HL-60/S4 treated with retinoic acid at 250 ng/mL for 4 days and 3 days (cell line): ENCODE measurements around the gene MAMSTR.
"Not testable (repeated sequence)": the region's sequence is repeated elsewhere in the genome, so short reads cannot be mapped to it uniquely, and the experiment has no call there.

Experiments used
- in situ Hi-C: fragments of 300-500 bp; cut with MboI; formaldehyde crosslinking; loops from 2 replicates; pipeline ENCODE4 v1.7.0; 2022; ENCODE audit warnings: low sequenced_read_pairs

The MAMSTR gene

DNA sequence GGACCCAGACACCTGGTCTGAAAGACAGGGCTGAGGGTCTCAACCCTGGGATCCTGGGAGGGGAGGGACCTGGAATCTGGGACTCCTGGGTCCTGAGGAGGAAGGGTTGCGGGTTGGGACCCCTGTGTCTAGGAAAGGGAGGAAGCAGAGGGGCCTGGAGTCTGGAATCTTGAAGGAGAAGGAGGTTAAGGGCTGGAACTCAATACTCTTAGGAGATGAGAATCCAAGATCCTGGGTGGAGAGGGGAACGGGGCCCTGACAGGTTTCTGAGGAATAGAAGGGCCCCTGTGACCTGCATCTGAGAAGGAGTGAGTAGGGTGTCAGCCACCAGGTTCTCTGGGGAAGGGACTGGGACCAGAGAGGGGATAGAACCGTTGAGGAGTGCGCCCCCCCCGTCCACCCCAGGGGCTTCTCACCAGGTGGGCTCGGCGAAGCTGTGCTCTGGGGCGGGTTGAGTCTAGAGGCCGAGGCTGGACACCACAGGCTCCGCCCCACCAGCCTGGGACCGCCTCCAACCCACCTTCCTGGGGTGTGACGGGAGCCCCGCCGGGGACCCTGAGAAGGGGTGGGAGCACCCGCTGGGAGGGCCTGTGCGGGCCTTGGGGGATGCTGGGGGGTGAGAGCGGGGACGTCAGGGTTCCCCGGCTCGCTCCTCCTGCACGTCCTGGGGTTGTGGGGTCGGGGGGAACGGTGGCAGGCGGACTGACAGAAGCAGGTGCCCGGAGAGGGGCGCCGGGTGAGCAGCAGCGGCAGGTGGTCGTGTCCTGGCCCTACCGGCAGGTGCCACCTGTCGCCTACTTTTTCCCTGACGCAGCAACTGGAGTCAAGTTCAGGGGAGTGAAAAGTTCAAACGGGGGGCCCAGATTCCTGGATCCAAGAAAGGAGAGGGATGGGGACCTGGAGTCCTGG is at the start of gene MAMSTR:
Gene MAMSTR (minus strand): TSS at position 463 of the 909 bp plus-strand sequence. CDS start 694 bp downstream, outside the sequence.
- in situ Hi-C loops = no loop called here

DNA sequence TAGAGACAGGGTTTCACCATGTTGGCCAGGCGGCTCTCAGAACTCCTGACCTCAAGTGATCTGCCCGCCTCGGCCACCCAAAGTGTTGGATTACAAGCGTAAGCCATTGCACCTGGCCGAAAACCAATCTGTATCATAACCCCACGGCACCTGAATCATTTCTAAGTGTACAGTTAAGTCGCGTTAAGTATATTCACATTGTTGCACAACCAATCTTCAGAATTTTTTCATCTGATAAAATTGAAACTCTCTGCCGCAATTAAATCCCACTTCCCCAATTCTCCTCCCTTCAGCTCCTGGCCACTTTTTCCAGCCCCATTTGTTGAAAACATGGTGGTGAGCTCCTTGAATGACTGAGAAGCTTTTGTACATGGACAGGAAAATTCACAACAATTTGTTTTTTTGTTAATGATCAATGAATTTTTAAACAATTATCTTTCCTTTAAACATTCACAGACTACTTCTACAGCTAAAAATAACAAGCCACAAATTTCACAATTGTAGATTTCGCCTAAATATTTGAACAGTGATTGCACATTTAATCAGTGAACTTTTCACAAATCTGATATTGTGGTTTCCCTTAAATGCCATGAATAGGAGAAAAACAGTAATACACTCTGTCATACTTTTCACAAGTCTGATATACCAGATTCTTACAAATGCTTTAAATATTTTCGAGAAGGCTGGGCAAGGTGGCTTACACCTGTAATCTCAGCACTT is 49.6 kb upstream of the MAMSTR start:
- in situ Hi-C loops = no loop called here

DNA sequence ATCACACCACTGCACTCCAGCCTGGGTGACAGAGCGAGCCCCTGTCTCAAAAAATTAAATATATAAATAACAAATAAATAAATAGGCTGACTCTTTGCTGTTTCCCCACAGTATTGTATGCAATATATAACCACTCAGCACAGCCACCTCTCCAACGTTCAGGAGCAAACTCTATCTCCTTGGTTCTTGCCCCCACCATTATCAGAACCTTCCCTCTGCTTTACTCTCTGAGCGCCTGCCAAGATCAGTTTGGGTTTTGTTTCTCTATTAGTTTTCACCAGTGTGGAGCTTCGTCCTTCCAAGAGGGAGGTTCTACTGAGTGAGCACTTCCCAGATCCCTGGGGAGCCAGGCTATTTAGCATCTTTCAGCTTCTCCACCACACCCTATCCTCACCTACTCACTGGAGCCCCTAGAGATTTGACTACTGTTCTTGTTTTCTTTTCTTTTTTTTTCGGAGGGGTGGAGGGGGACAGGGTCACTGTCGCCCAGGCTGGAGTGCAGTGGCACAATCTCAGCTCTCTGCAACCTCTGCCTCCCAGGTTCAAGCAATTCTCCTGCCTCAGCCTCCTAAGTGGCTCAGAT is 48.7 kb upstream of the MAMSTR start:
- in situ Hi-C loops = not testable (repeated sequence)

DNA sequence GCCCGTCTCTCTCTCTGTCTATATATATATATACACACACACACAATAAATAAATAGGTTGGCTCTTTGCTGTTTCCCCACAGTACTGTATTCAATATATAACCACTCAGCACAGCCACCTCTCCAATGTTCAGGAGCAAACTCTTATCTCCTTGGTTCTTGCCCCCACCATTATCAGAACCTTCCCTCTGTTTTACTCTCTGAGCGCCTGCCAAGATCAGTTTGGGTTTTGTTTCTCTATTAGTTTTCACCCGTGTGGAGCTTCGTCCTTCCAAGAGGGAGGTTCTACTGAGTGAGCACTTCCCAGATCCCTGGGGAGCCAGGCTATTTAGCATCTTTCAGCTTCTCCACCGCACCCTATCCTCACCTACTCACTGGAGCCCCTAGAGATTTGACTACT is 46.3 kb upstream of the MAMSTR start:
- in situ Hi-C loops = not testable (repeated sequence)

GRCh38 chr19:48760504-48761205 is 41.1 kb upstream of the MAMSTR start:
- in situ Hi-C loops = no loop called here

- in situ Hi-C loops = no loop called here
These were observed 38.2 kb upstream of the MAMSTR start for GRCh38 chr19:48757741-48758144.

DNA sequence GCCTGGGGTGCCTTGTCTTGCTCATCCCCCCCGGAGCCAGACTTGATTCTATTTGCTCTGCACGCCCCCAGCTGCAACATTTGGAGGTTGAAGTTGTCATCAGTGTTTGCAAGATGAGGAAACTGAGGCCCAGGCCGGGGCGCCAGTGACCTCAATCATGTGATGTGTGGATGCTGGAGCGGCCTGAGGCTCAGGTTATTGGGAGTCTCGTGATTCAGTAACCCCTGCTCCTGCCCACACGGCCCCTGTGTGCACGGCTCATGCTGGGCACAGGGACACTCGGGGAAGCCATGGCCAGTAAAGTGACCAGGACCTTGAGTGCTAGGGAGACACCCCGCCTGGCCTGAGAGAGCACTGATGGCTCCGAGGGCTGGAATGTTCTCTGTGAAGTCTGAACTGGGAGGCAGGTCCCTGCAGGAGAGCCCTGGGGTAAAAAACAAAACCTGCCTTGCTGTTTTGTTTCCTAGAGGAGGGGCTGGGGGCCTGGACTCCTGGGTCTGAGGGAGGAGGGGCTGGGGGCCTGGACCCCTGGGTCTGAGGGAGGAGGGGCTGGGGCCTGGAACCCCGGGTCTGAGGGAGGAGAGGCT is 37.7 kb upstream of the MAMSTR start:
- in situ Hi-C loops = no loop called here

- in situ Hi-C loops = no loop called here
These were observed 37.2 kb upstream of the MAMSTR start for GRCh38 chr19:48756686-48757085.

DNA sequence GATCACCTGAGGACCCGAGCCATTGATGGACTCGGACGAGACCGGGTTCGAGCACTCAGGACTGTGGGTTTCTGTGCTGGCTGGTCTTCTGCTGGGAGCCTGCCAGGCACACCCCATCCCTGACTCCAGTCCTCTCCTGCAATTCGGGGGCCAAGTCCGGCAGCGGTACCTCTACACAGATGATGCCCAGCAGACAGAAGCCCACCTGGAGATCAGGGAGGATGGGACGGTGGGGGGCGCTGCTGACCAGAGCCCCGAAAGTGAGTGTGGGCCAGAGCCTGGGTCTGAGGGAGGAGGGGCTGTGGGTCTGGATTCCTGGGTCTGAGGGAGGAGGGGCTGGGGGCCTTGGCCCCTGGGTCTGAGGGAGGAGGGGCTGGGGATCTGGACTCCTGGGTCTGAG is 36.7 kb upstream of the MAMSTR start:
- in situ Hi-C loops = no loop called here

- in situ Hi-C loops = no loop called here
These were observed 36.3 kb upstream of the MAMSTR start for GRCh38 chr19:48755787-48756186.

DNA sequence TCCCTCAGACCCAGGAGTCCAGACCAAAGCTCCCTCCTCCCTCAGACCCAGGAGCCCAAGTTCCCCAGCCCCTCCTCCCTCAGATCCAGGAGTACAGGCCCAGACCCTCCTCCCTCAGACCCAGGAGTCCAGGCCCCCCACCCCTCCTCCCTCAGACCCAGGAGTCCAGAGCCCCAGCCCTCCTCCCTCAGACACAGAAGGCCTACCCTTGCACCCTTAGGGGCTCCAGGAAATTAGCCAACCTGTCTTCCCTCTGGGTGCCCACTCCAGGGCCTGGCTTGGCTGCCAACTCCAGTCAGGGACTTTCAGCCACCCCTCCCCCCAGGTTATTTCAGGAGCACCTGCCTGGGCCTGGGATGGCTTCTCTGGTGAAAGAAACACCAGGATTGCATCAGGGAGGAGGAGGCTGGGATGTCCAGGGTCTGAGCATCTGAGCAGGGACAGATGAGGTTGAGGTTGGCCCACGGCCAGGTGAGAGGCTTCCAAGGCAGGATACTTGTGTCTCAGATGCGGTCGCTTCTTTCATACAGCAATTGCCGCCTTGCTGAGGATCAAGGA is 35.6 kb upstream of the MAMSTR start, which contains the start of gene FGF21:
Gene FGF21 (plus strand): TSS at position 441 of the 558 bp plus-strand sequence. CDS start 713 bp downstream, outside the sequence.
- in situ Hi-C loops = no loop called here

DNA sequence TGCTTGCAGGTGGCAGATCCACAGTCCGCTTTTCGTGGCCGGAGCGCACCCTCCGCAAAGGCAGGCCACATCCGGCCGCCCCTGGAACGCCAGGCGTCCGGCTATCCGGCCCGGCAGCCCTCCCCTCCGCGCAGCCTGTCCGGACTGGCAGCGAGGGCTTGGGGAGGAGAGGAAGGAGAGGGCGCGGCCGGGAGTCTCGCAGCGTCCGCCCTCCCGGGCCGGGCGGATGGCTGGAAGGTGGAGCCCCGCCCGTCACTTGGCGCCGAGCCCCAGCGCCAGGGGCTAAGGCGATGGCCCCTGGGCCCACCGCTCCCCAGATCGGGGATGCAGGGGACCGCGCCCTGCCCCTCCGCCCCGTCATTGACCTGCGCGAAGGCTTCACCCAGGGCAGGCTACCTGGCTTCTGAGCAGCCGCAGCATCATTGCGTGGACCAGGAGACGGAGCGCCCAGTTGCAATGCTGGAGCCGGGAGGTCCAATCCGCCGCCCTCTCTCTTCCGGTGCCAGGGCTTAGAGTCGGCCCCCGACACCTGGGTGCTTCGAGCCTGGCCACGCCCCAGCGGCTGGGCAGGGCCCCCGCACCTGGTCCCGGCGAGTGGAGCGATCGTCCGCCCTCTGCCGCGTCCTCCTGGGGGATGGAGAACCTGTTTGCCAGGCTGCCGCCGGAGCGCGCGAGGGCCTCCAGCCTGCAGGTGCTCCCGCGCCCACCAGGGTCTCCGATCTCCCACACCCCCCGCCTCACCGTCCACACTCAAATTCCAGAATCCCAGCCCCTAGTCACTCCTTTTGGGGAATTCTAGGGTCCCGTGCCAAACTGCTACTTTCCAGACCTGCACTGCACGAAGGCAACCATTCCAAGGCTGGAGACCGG is 33.2 kb upstream of the MAMSTR start, which contains the start of gene FUT1:
Gene FUT1 (minus strand): TSS at position 146 of the 870 bp plus-strand sequence. CDS start 1,360 bp downstream, outside the sequence.
- in situ Hi-C loops = no loop called here

- in situ Hi-C loops = no loop called here
These were observed 32.4 kb upstream of the MAMSTR start for GRCh38 chr19:48751845-48752495.

DNA sequence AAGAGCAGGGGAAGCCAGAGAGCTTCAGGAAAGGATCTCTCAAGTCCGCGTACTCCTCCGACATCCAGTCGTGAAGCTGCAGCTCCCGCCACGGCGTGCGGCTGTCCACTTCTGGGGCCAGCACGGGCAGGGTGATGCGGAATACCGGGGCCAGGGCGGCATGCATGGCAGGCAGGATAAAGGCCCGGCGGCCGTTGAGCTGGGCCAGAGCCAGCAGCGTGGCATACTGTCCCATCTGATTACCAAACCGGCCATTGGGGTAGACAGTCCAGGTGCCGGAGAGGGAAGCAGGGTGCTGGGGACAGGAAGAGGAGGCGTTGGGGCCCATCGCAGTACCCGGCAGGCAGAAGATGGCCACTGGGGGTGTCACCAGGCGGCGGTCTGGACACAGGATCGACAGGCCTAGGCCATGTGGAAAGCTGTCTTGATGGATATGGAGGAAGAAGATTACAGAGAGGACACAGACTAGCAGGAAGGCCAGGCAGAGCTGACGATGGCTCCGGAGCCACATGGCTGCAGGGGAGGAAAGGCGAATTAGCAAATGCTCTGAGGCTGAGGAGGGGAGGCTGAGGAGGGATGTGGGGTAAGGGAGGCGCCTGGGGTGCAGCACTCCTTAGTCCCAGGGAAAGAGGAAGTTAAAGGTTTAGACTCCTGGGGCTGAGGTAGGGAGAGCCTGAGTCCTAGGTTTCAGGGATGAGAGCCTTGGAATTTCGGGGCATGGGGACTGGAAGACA is 31.4 kb upstream of the MAMSTR start:
- in situ Hi-C loops = no loop called here

DNA sequence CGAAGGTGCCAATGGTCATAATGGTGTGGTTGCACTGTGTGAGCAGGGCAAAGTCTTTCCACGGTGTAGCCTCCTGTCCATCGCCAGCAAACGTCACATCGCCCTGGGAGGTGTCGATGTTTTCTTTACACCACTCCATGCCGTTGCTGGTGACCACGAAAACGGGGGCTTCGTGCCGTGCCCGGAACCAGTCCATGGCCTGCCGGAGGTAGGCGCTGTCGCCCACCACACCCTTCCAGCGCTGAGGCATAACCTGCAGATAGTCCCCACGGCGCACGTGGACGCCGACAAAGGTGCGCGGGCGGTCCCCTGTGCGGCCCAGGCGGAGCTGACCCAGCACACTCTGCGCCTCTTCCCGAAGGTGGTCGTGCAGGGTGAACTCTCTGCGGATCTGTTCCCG is 30.8 kb upstream of the MAMSTR start:
- in situ Hi-C loops = no loop called here

- in situ Hi-C loops = no loop called here
These were observed 30.2 kb upstream of the MAMSTR start for GRCh38 chr19:48749571-48750198.
